ENCODE results near the gene LATS2.
A peak's percentile ranks its signal among the peaks of the same experiment; 100 is the strongest.
"Not testable (repeated sequence)": the region's sequence is repeated elsewhere in the genome, so short reads cannot be mapped to it uniquely, and the experiment has no call there.

Gene LATS2

GRCh38 chr13:21075011-21075378, 13.6 kb upstream of the LATS2 start:
- DNase-seq = no peak

- DNase-seq = peak; percentile 45
These were observed 13.2 kb upstream of the LATS2 start for GRCh38 chr13:21074546-21074945.

- no peak for DNase-seq
These were observed 10.5 kb upstream of the LATS2 start for GRCh38 chr13:21071924-21072323.

GRCh38 chr13:21071015-21071414, 9.6 kb upstream of the LATS2 start:
- DNase-seq = no peak

- peak; percentile 30 for DNase-seq
These were observed 8.2 kb upstream of the LATS2 start for GRCh38 chr13:21069561-21070004.

GRCh38 chr13:21067848-21068247, 6.5 kb upstream of the LATS2 start:
- DNase-seq = no peak

GRCh38 chr13:21066946-21067345, 5.6 kb upstream of the LATS2 start:
- DNase-seq = no peak

GRCh38 chr13:21065686-21066085, 4.3 kb upstream of the LATS2 start:
- DNase-seq = no peak

GRCh38 chr13:21063031-21063430, 1.6 kb upstream of the LATS2 start:
- no peak for DNase-seq

GRCh38 chr13:21060338-21061028, 903 bp downstream of the LATS2 start:
- peak; percentile 77 for DNase-seq

- no peak for DNase-seq
These were observed 1.6 kb downstream of the LATS2 start for GRCh38 chr13:21059641-21060337.

GRCh38 chr13:21058361-21058760, 3.0 kb downstream of the LATS2 start:
- DNase-seq = peak; percentile 19

- no peak for DNase-seq
These were observed 5.8 kb downstream of the LATS2 start for GRCh38 chr13:21055511-21056045.

GRCh38 chr13:21055016-21055415, 6.4 kb downstream of the LATS2 start:
- no peak for DNase-seq

GRCh38 chr13:21054313-21054712, 7.1 kb downstream of the LATS2 start:
- no peak for DNase-seq

GRCh38 chr13:21053231-21053630, 8.2 kb downstream of the LATS2 start:
- DNase-seq = no peak

GRCh38 chr13:21051675-21052074, 9.7 kb downstream of the LATS2 start:
- DNase-seq = no peak

GRCh38 chr13:21050288-21051197, 10.8 kb downstream of the LATS2 start:
- no peak for DNase-seq

- DNase-seq = not testable (repeated sequence)
These were observed 11.7 kb downstream of the LATS2 start for GRCh38 chr13:21049731-21050130.

GRCh38 chr13:21048901-21049698, 12.3 kb downstream of the LATS2 start:
- DNase-seq = no peak

GRCh38 chr13:21047591-21048282, 13.6 kb downstream of the LATS2 start:
- no peak for DNase-seq

GRCh38 chr13:21047087-21047486, 14.3 kb downstream of the LATS2 start:
- DNase-seq = no peak
